Liver (tissue), 9 donors: ENCODE measurements around the gene TBX19. TPM values are rescaled to one million over a fixed set of nuclear protein-coding genes. Genes with fewer than 3 reads are reported as not detected.

Experiments used
- DNase-seq: peaks from one replicate; pipeline ENCODE4 v3.0.0-alpha.2; 2017; ENCODE audit warnings: low spot score
- H3K27ac ChIP-seq, 2 donors: one replicate each; pipeline ENCODE4 v1.7.0; 2013; ENCODE audit warnings: inconsistent platforms in 2 of 2, low read length in 2 of 2, control low read depth in 1 of 2, low read depth in 1 of 2, mild to moderate bottlenecking in 1 of 2
- H3K27me3 ChIP-seq, 4 donors: one replicate each; pipeline versions ENCODE4 v1.6.1 to v1.7.0; 2013; ENCODE audit warnings: low read length in 3 of 4, inconsistent platforms in 1 of 4, mild to moderate bottlenecking in 1 of 4, moderate library complexity in 1 of 4; ENCODE audit not compliant: control insufficient read depth in 4 of 4, insufficient read depth in 4 of 4
- H3K36me3 ChIP-seq, 4 donors: one replicate each; pipeline versions ENCODE4 v1.6.1 to v1.7.0; 2013; ENCODE audit warnings: low read length in 3 of 4, mild to moderate bottlenecking in 3 of 4, low read depth in 1 of 4, moderate library complexity in 1 of 4; ENCODE audit not compliant: control insufficient read depth in 4 of 4, insufficient read depth in 3 of 4
- H3K4me1 ChIP-seq, 4 donors: one replicate each; pipeline versions ENCODE4 v1.6.1 to v1.7.0; 2013; ENCODE audit warnings: low read length in 3 of 4, mild to moderate bottlenecking in 3 of 4, moderate library complexity in 1 of 4; ENCODE audit not compliant: control insufficient read depth in 4 of 4, insufficient read depth in 4 of 4
- H3K4me3 ChIP-seq, 3 donors: one replicate each; pipeline versions ENCODE4 v1.6.1 to v1.7.0; 2013; ENCODE audit warnings: low read length in 3 of 3, control low read depth in 1 of 3, low read depth in 1 of 3, mild to moderate bottlenecking in 1 of 3
- H3K9ac ChIP-seq, 2 donors: one replicate each; pipeline ENCODE4 v1.7.0; 2013; ENCODE audit warnings: low read length in 2 of 2, mild to moderate bottlenecking in 2 of 2, moderate library complexity in 2 of 2, control low read depth in 1 of 2, low read depth in 1 of 2
- H3K9me3 ChIP-seq, 4 donors: one replicate each; pipeline versions ENCODE4 v1.6.1 to v1.7.0; 2013; ENCODE audit warnings: low read length in 3 of 4; ENCODE audit not compliant: control insufficient read depth in 4 of 4
- ATF3 ChIP-seq: IDR thresholded peaks from 2 replicates; pipeline ENCODE4 v1.6.1; 2016; ENCODE audit warnings: antibody characterized with exemption
- FOXA1 ChIP-seq: IDR thresholded peaks from 2 replicates; pipeline ENCODE4 v1.6.1; 2016; ENCODE audit warnings: antibody characterized with exemption
- FOXA2 ChIP-seq: IDR thresholded peaks from 2 replicates; pipeline ENCODE4 v1.6.1; 2016; ENCODE audit warnings: antibody characterized with exemption
- GABPA ChIP-seq, 2 donors: IDR thresholded peaks in 1 of 2; conservative IDR thresholded peaks in 1 of 2; 2 replicates each; pipeline ENCODE4 v1.6.1; 2016; ENCODE audit warnings: antibody characterized with exemption in 2 of 2, mild to moderate bottlenecking in 1 of 2, moderate library complexity in 1 of 2
- HNF4A ChIP-seq, 2 donors: conservative IDR thresholded peaks; 2 replicates each; pipeline ENCODE4 v1.6.1; 2016; ENCODE audit warnings: antibody characterized with exemption in 2 of 2, mild to moderate bottlenecking in 2 of 2
- HNF4G ChIP-seq: IDR thresholded peaks from 2 replicates; pipeline ENCODE4 v1.6.1; 2016; ENCODE audit warnings: antibody characterized with exemption
- JUND ChIP-seq, 2 donors: IDR thresholded peaks; 2 replicates each; pipeline ENCODE4 v1.6.1; 2016; ENCODE audit warnings: antibody characterized with exemption in 2 of 2
- MAX ChIP-seq: IDR thresholded peaks from 2 replicates; pipeline ENCODE4 v1.6.1; 2016; ENCODE audit warnings: antibody characterized with exemption
- NR2F2 ChIP-seq: IDR thresholded peaks from 2 replicates; pipeline ENCODE4 v1.6.1; 2016; ENCODE audit warnings: antibody characterized with exemption
- RAD21 ChIP-seq, 2 donors: IDR thresholded peaks; 2 replicates each; pipeline ENCODE4 v1.6.1; 2016; ENCODE audit warnings: antibody characterized with exemption in 2 of 2, mild to moderate bottlenecking in 2 of 2
- REST ChIP-seq: IDR thresholded peaks from 2 replicates; pipeline ENCODE4 v1.6.1; 2016; ENCODE audit warnings: antibody characterized with exemption, mild to moderate bottlenecking
- SP1 ChIP-seq: IDR thresholded peaks from 2 replicates; pipeline ENCODE4 v1.6.1; 2018; ENCODE audit warnings: antibody characterized with exemption, mild to moderate bottlenecking
- TAF1 ChIP-seq: conservative IDR thresholded peaks from 2 replicates; pipeline ENCODE4 v1.6.1; 2016; ENCODE audit warnings: antibody characterized with exemption, mild to moderate bottlenecking
- YY1 ChIP-seq: IDR thresholded peaks from 2 replicates; pipeline ENCODE4 v1.6.1; 2016; ENCODE audit warnings: antibody characterized with exemption, mild to moderate bottlenecking
- ZBTB33 ChIP-seq: IDR thresholded peaks from 2 replicates; pipeline ENCODE4 v1.6.1; 2016; ENCODE audit warnings: antibody characterized with exemption
- WGBS: extraction: QIAGEN DNeasy Blood & Tissue Kit; methylation state at CpG from one replicate; pipeline ENCODE4 v1.1.7; 2013; 5-methylcytosine and 5-hydroxymethylcytosine counted together
- polyA plus RNA-seq, 2 donors: library from polyadenylated mRNA; stranded (reverse) in 1 of 2; unstranded in 1 of 2; fragments of 200-250 nt in 1 of 2; fragments of >200 nt in 1 of 2; fragmentation: Nextera tagmentation in 1 of 2; extraction: Ambion mirVana in 1 of 2; gene quantifications; one replicate each; pipeline versions ENCODE4 v1.2.1 to v1.2.3, GENCODE V29; 2013 to 2015
- total RNA-seq, 2 donors: library from RNA; depleted of rRNA; stranded (reverse); fragments of >200 nt; gene quantifications; one replicate each; pipeline ENCODE4 v1.2.3, GENCODE V29; 2014
- donor health status: healthy.
- donor health status: healthy.
- donor health status: healthy.
- donor health status: healthy.
- donor health status: healthy.

TBX19 gene
- total and polyA plus RNA-seq, 4 donors: 0.20 to 0.92 (median 0.37) TPM

GRCh38 chr1:168287237-168287664 is 6.6 kb downstream of the TBX19 start:
- 97% methylated on average over 1 of the region's 1 CpG for WGBS
- no peak overlapping the region for H3K4me3 ChIP-seq
- H3K9me3 ChIP-seq: no peaks in the 10 kb centered on the region
- TF ChIP-seq REST (no peak), ATF3 (no peak), RAD21 (IDR thresholded peaks at IDR 0.05) (no peak), ZBTB33 (no peak), JUND (IDR thresholded peaks at IDR 0.05) (no peak), FOXA1 (no peak), GABPA (IDR thresholded peaks at IDR 0.05 in 1 of 2, conservative IDR thresholded peaks at IDR 0.05 in 1 of 2) (no peak), SP1 (no peak), HNF4A (conservative IDR thresholded peaks at IDR 0.05) (no peak), HNF4G (no peak), TAF1 (no peak)
- H3K9ac ChIP-seq: no peak overlapping the region
- H3K36me3 ChIP-seq: peaks cover 0 to 2% (median 0%) of the 10 kb centered on the region in 4 donors
- H3K4me1 ChIP-seq: no peaks in the 10 kb centered on the region
- H3K27me3 ChIP-seq: no peaks in the 10 kb centered on the region
- H3K27ac ChIP-seq: no peak overlapping the region
- no peak for DNase-seq

GRCh38 chr1:168288311-168289052 is 7.8 kb downstream of the TBX19 start:
- Histone ChIP-seq H3K27me3 (no peaks in the 10 kb centered on the region), H3K4me3 (no peak overlapping the region), H3K27ac (no peak overlapping the region), H3K4me1 (no peaks in the 10 kb centered on the region), H3K9me3 (no peaks in the 10 kb centered on the region), H3K36me3 (peaks cover 0 to 2% (median 0%) of the 10 kb centered on the region in 4 donors), H3K9ac (no peak overlapping the region)
- no peak for DNase-seq
- 94% methylated on average over 3 of the region's 3 CpGs for WGBS
- TF ChIP-seq MAX (no peak), TAF1 (no peak), SP1 (no peak), JUND (IDR thresholded peaks at IDR 0.05) (no peak), HNF4A (conservative IDR thresholded peaks at IDR 0.05) (no peak), FOXA2 (no peak), YY1 (no peak), FOXA1 (no peak), NR2F2 (no peak), RAD21 (IDR thresholded peaks at IDR 0.05) (no peak)
